GM19324 (cell line): ENCODE measurements around the gene WNT10A.

ENCODE experiments used
- ATAC-seq: cut with Tn5 transposase; IDR thresholded peaks from one replicate; pipeline ENCODE4 v1.9.1; 2021; ENCODE audit warnings: mild to moderate bottlenecking, moderate library complexity; ENCODE audit not compliant: unreplicated experiment, low FRiP score

Gene WNT10A

DNA sequence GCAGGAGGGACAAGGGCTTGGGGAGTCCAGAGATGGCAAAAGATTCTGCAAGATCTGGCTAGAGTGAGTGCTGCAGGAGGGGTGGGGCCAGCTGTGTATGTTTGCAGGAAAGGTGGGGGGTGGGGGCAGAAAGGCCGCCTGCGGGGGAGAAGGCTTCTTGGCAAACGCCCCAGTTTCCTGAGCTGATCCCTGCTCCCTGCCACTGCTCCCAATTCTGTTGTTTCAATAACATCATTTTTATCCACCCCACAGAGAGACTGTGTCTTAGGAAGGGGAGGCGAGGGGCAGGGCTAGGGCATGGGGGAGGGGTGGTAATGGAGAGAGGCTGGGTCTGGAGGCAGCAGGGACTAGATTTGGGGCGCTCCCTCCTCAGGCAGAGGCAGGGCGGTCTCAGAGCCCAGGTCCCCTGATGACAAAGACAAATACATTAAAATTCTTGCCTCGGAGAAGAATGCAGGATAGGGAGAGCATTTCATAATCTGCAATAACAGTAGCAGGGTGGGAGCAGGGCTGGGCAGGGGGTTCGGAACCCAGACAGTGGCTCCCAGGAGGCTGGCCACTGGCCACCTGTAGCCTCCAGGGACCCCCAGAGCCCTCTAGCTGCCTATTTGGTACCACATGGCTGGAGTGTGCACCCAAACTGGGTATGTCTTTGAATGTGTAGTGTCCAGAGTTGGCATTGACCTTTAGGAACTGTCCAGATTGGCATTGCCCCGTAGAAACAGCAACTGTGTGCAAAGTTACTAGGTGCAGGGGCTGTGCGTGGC is 23.1 kb upstream of the WNT10A start:
- ATAC-seq = no peak

- ATAC-seq = no peak
These were observed 22.6 kb upstream of the WNT10A start for GRCh38 chr2:218858138-218858445.

GRCh38 chr2:218858671-218859555 is 21.7 kb upstream of the WNT10A start:
- ATAC-seq = no peak

DNA sequence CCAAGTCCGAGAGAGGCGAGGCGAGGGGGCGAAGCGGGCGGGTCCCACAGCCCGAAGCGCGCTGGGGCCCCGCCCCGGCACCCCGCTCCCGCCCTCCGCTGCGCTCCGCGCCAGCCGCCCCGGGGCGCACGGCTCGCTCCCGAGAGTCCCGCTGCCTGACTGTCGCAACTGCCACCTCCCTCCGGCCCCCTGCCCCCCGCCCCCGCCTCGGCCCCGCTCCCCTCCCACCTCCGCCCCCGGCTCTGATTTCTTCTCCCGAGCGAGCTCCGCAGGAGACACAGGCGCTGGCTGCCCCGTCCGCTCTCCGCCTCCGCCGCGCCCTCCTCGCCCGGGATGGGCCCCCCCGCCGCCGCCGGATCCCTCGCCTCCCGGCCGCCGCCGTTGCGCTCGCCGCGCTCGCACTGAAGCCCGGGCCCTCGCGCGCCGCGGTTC is 21.1 kb upstream of the WNT10A start, which contains the start of gene WNT6:
Gene WNT6, plus strand, starts transcription at position 250 of the 432 bp plus-strand sequence. CDS start 233 bp downstream, outside the sequence.
- no peak for ATAC-seq

- no peak for ATAC-seq
These were observed 20.4 kb upstream of the WNT10A start for GRCh38 chr2:218859988-218860831.

DNA sequence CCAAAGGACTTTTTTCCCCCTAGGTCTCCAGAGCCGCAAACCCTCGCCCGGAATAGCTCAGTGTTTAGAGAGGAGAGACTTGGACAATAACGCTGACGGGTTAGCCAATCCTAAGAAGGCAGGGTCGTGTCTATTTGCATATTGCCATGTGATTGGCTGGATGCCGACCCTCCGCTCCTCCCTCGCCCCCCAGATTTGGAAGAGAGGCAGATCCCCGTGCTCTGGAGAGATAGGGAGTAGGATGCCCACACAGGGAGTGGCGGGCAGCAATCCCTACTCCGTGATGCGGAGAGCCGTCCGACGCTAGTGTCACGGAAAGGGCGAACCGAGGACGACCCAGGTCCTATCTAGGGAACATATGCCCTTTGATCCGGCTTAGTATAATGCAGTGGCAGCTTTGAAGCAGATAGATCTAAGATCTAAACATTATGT is 19.7 kb upstream of the WNT10A start:
- ATAC-seq = no peak

DNA sequence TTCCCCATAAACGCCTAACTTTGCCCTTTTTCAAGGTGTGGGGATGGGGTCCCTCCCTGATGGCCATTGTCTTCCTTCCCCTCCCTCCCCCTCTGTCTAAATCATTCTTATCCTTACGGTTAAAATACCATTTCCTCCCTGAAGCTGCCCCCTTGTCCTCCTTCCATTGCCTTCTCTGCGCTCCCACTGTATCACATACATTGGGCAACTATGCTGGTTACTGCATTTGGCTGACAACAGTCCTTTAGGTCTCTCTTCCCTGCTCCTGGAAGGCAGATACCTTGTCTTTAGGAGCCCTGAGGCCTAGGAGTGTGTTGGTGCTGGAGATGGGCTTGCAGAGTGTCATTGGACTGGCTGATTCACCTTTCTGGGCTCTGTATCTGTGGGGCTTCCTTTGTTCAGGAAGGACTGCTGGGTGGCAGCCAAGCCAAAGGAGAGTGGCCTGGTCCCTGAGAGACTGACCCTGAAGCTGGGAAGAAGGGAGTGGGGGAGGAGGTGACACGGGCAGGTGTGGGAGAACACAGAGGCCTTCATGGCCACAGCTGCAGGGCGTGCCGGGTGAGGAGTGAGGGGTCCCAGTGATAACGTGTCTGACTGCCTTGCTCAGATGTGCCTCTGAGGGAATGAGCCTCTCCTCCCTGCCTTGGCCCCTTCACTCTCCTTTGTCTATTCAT is 18.9 kb upstream of the WNT10A start:
- ATAC-seq = no peak

- ATAC-seq = no peak
These were observed 17.6 kb upstream of the WNT10A start for GRCh38 chr2:218863021-218863520.

GRCh38 chr2:218865396-218865795 is 15.3 kb upstream of the WNT10A start:
- no peak for ATAC-seq

GRCh38 chr2:218865999-218866398 is 14.7 kb upstream of the WNT10A start:
- ATAC-seq = no peak

- ATAC-seq = no peak
These were observed 12.8 kb upstream of the WNT10A start for GRCh38 chr2:218867900-218868299.

DNA sequence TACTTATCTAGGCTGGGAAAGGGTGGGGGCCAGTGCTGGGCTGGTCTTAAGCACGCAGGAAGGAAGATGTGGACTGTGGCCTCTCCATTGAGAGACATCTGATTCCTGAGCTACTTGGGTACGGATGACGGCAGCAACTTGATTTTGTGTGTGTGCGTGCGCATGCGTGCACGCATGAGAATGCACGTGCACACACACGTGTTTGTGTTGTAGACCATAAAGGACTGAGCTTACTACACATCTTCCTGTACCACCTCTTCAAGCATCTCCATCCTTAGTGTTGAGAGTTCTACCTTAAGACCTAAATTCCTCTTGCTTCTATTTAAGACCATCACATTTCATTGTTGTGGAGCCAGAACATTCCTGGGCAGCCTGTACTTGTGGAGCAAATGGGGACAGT is 11.6 kb upstream of the WNT10A start:
- ATAC-seq = no peak

DNA sequence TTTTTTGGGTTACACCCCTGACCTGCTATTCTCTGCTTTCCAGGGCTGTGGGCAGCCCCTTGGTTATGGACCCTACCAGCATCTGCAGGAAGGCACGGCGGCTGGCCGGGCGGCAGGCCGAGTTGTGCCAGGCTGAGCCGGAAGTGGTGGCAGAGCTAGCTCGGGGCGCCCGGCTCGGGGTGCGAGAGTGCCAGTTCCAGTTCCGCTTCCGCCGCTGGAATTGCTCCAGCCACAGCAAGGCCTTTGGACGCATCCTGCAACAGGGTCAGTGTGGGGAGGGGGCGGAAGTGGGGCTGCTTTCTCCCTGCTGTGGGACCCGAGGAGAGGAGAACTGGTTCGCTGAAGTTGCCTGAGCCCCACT is 9.7 kb upstream of the WNT10A start:
- no peak for ATAC-seq

DNA sequence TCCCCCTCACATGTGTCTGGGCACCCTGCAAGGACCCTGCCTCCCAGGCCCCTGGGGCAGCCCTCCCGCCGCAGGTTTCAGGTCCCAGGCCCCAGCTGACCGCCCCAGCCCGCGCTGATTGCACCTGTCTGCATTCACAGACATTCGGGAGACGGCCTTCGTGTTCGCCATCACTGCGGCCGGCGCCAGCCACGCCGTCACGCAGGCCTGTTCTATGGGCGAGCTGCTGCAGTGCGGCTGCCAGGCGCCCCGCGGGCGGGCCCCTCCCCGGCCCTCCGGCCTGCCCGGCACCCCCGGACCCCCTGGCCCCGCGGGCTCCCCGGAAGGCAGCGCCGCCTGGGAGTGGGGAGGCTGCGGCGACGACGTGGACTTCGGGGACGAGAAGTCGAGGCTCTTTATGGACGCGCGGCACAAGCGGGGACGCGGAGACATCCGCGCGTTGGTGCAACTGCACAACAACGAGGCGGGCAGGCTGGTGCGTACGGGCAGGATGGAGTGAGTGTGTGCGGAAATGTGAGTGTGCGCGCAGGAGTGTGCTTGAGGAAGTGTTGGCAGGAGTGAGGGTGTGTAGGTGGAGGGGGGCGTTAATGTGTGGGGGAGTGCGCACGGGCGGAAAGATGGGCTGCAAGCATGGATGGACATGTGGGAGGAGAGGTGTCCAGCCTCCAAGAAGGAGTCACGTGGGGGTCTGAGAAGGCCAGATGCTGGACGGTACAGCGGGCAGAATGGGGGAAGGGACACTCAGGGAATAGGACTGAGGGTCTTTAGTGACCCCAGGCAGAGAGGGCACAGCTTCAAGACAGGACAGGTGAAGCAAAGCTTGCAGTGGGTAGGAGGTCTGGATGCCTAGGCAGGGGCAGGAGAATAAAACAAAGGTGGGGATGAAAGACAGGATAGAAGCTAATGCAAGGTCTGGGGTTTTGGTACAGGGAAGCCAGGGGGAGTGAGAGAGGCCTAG is 9.0 kb upstream of the WNT10A start:
- no peak for ATAC-seq

DNA sequence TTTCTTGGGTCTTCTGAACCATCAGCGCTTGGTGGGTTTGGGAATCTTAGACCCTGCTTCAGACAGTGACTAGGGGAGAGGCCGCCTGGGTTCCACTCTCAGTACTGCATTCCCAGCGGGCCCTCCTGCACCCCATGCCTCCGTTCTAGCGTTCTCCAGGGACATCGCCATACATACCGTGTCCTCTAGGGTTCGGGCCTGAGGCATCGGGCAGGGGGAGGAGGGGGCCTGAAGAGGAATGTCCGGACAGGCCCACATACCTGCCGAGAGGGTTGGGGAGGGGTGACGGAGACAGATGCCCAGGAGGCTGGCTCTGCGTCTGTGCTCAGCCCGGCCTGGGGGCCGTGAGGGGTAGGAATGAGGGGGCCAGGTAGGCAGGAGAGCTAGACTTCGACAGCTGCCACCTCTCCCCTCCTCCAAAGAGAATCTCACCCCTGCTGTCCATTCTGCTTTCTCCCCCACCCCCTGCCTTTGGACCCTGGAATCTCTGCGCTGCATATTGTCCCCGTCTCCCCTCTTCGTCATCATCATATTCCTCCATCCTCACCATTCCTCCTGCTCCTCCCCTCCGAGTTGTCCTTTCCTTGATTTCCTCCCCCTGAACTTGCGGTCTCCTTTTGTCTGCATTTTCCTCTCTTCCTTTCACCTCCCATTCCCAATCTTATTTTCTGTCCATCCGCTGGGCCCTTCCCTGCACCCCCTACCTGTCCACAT is 7.8 kb upstream of the WNT10A start:
- ATAC-seq = no peak

DNA sequence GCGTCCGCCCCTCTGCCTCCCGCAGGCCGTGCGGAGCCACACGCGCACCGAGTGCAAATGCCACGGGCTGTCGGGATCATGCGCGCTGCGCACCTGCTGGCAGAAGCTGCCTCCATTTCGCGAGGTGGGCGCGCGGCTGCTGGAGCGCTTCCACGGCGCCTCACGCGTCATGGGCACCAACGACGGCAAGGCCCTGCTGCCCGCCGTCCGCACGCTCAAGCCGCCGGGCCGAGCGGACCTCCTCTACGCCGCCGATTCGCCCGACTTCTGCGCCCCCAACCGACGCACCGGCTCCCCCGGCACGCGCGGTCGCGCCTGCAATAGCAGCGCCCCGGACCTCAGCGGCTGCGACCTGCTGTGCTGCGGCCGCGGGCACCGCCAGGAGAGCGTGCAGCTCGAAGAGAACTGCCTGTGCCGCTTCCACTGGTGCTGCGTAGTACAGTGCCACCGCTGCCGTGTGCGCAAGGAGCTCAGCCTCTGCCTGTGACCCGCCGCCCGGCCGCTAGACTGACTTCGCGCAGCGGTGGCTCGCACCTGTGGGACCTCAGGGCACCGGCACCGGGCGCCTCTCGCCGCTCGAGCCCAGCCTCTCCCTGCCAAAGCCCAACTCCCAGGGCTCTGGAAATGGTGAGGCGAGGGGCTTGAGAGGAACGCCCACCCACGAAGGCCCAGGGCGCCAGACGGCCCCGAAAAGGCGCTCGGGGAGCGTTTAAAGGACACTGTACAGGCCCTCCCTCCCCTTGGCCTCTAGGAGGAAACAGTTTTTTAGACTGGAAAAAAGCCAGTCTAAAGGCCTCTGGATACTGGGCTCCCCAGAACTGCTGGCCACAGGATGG is 7.1 kb upstream of the WNT10A start:
- ATAC-seq = no peak

GRCh38 chr2:218875692-218876246 is 4.9 kb upstream of the WNT10A start:
- no peak for ATAC-seq
